ENCODE data around the gene HNRNPA3.

The HNRNPA3 gene

GRCh38 chr2:177212106-177212890 lies at the start of gene HNRNPA3:
Gene HNRNPA3 (plus strand): TSS chr2:177212794. CDS start chr2:177212800, 6 bp downstream.
- peak within 1 kb of the TSS; percentile 99 for H3K27ac Mint-ChIP-seq
- ATAC-seq (ENCODE audit: low read depth) (peak; percentile 80), DNase-seq (ENCODE audit: low spot score in 2 of 2) (peak; percentile 99 to 100)
- H3K36me3 Mint-ChIP-seq: peaks cover 16% of the 10 kb centered on the region
- H3K4me3 Mint-ChIP-seq: peak within 1 kb of the TSS; percentile 91
- H3K4me1 Mint-ChIP-seq: peaks cover 16% of the 10 kb centered on the region
- H3K27me3 Mint-ChIP-seq: no peaks in the 10 kb centered on the region
- H3K9me3 Mint-ChIP-seq: no peaks in the 10 kb centered on the region

- DNase-seq (ENCODE audit: low spot score in 2 of 2) (no peak), ATAC-seq (ENCODE audit: low read depth) (no peak)
- no peak overlapping the region for H3K27ac Mint-ChIP-seq
- H3K4me1 Mint-ChIP-seq: peaks cover 12% of the 10 kb centered on the region
- H3K36me3 Mint-ChIP-seq: no peaks in the 10 kb centered on the region
- no peaks in the 10 kb centered on the region for H3K27me3 Mint-ChIP-seq
- H3K9me3 Mint-ChIP-seq: no peaks in the 10 kb centered on the region
- no peak overlapping the region for H3K4me3 Mint-ChIP-seq
These were observed 48.5 kb upstream of the HNRNPA3 start for GRCh38 chr2:177164131-177164530.

GRCh38 chr2:177164584-177165052 lies 48.0 kb upstream of the HNRNPA3 start:
- H3K27me3 Mint-ChIP-seq: no peaks in the 10 kb centered on the region
- no peaks in the 10 kb centered on the region for H3K36me3 Mint-ChIP-seq
- peak; percentile 72 to 85 for DNase-seq (ENCODE audit: low spot score in 2 of 2)
- no peak overlapping the region for H3K4me3 Mint-ChIP-seq
- no peak overlapping the region for H3K27ac Mint-ChIP-seq
- no peaks in the 10 kb centered on the region for H3K9me3 Mint-ChIP-seq
- peaks cover 14% of the 10 kb centered on the region for H3K4me1 Mint-ChIP-seq
- peak; percentile 60 for ATAC-seq (ENCODE audit: low read depth)

GRCh38 chr2:177165061-177165583 lies 47.5 kb upstream of the HNRNPA3 start:
- DNase-seq (ENCODE audit: low spot score in 2 of 2) (no peak), ATAC-seq (ENCODE audit: low read depth) (no peak)
- no peak overlapping the region for H3K27ac Mint-ChIP-seq

GRCh38 chr2:177165721-177166711 lies 46.6 kb upstream of the HNRNPA3 start:
- no peaks in the 10 kb centered on the region for H3K9me3 Mint-ChIP-seq
- H3K4me3 Mint-ChIP-seq: peak overlapping the region; percentile 69
- H3K4me1 Mint-ChIP-seq: peaks cover 17% of the 10 kb centered on the region
- ATAC-seq (ENCODE audit: low read depth) (peak; percentile 87), DNase-seq (ENCODE audit: low spot score in 2 of 2) (peak in 1 of 2 donors; percentile 57)
- H3K27ac Mint-ChIP-seq: no peak overlapping the region
- H3K27me3 Mint-ChIP-seq: no peaks in the 10 kb centered on the region
- no peaks in the 10 kb centered on the region for H3K36me3 Mint-ChIP-seq

More at GRCh38 chr2:177165061-177165583, 47.5 kb upstream of the HNRNPA3 start:
- Mint-ChIP-seq H3K4me3 (no peak overlapping the region), H3K36me3 (no peaks in the 10 kb centered on the region), H3K9me3 (no peaks in the 10 kb centered on the region), H3K27me3 (no peaks in the 10 kb centered on the region), H3K4me1 (peaks cover 17% of the 10 kb centered on the region)

GRCh38 chr2:177169810-177170514 lies 42.6 kb upstream of the HNRNPA3 start:
- ATAC-seq (ENCODE audit: low read depth): no peak
- Mint-ChIP-seq H3K36me3 (no peaks in the 10 kb centered on the region), H3K27me3 (no peaks in the 10 kb centered on the region), H3K4me1 (peaks cover 21% of the 10 kb centered on the region), H3K9me3 (no peaks in the 10 kb centered on the region), H3K4me3 (no peak overlapping the region), H3K27ac (peak overlapping the region; percentile 55)
- no peak for DNase-seq (ENCODE audit: low spot score in 2 of 2)

GRCh38 chr2:177171418-177171865 lies 41.2 kb upstream of the HNRNPA3 start:
- Mint-ChIP-seq H3K4me1 (peaks cover 13% of the 10 kb centered on the region), H3K9me3 (no peaks in the 10 kb centered on the region), H3K36me3 (no peaks in the 10 kb centered on the region), H3K4me3 (no peak overlapping the region), H3K27me3 (no peaks in the 10 kb centered on the region), H3K27ac (no peak overlapping the region)
- ATAC-seq (ENCODE audit: low read depth) (peak; percentile 24), DNase-seq (ENCODE audit: low spot score in 2 of 2) (no peak)

- no peak overlapping the region for H3K27ac Mint-ChIP-seq
- H3K4me1 Mint-ChIP-seq: peaks cover 11% of the 10 kb centered on the region
- H3K27me3 Mint-ChIP-seq: no peaks in the 10 kb centered on the region
- no peaks in the 10 kb centered on the region for H3K9me3 Mint-ChIP-seq
- H3K4me3 Mint-ChIP-seq: no peak overlapping the region
- DNase-seq (ENCODE audit: low spot score in 2 of 2): no peak
- no peak for ATAC-seq (ENCODE audit: low read depth)
- H3K36me3 Mint-ChIP-seq: no peaks in the 10 kb centered on the region
These were observed 40.3 kb upstream of the HNRNPA3 start for GRCh38 chr2:177172034-177172880.

GRCh38 chr2:177174486-177174885 lies 38.1 kb upstream of the HNRNPA3 start:
- ATAC-seq (ENCODE audit: low read depth): no peak
- no peak for DNase-seq (ENCODE audit: low spot score in 2 of 2)
- Mint-ChIP-seq H3K36me3 (no peaks in the 10 kb centered on the region), H3K9me3 (no peaks in the 10 kb centered on the region), H3K4me3 (no peak overlapping the region), H3K27ac (no peak overlapping the region), H3K27me3 (no peaks in the 10 kb centered on the region), H3K4me1 (peaks cover 10% of the 10 kb centered on the region)

- no peak for DNase-seq (ENCODE audit: low spot score in 2 of 2)
- Mint-ChIP-seq H3K36me3 (no peaks in the 10 kb centered on the region), H3K4me3 (no peak overlapping the region), H3K4me1 (peaks cover 5% of the 10 kb centered on the region), H3K27me3 (no peaks in the 10 kb centered on the region), H3K27ac (no peak overlapping the region), H3K9me3 (no peaks in the 10 kb centered on the region)
- ATAC-seq (ENCODE audit: low read depth): no peak
These were observed 36.5 kb upstream of the HNRNPA3 start for GRCh38 chr2:177175917-177176668.

- peaks cover 3% of the 10 kb centered on the region for H3K27me3 Mint-ChIP-seq
- ATAC-seq (ENCODE audit: low read depth) (no peak), DNase-seq (ENCODE audit: low spot score in 2 of 2) (no peak)
- H3K9me3 Mint-ChIP-seq: no peaks in the 10 kb centered on the region
- no peak overlapping the region for H3K4me3 Mint-ChIP-seq
- H3K27ac Mint-ChIP-seq: no peak overlapping the region
- no peaks in the 10 kb centered on the region for H3K4me1 Mint-ChIP-seq
- no peaks in the 10 kb centered on the region for H3K36me3 Mint-ChIP-seq
These were observed 33.8 kb upstream of the HNRNPA3 start for GRCh38 chr2:177178797-177179196.

- DNase-seq (ENCODE audit: low spot score in 2 of 2) (no peak), ATAC-seq (ENCODE audit: low read depth) (no peak)
- Mint-ChIP-seq H3K27me3 (peaks cover 3% of the 10 kb centered on the region), H3K4me1 (no peaks in the 10 kb centered on the region), H3K27ac (no peak overlapping the region), H3K4me3 (no peak overlapping the region), H3K36me3 (no peaks in the 10 kb centered on the region), H3K9me3 (no peaks in the 10 kb centered on the region)
These were observed 33.4 kb upstream of the HNRNPA3 start for GRCh38 chr2:177179227-177179626.
